ENCODE data around the gene FADS2. TPM values are rescaled to one million over a fixed set of nuclear protein-coding genes. Genes with fewer than 3 reads are reported as not detected.

FADS2 gene
- total RNA-seq, 1 experiment from 2014 or later = not detected

Small RNA genes within 50 kb of the gene (small RNA-seq; reads per million reads assigned to genes)
- not detected for gene MIR6746

Other genes with a start within 250 kb of the FADS2 start
- 13.2 and 14.8 TPM in 2 replicates for gene SYT7, start 247.2 kb upstream of the FADS2 start, total RNA-seq (2014; rRNA removed; shearing (Covaris generic))
- 9.2 and 9.7 TPM in 2 replicates for gene DAGLA, start 147.9 kb upstream of the FADS2 start, total RNA-seq (2014; rRNA removed; shearing (Covaris generic))
- 70.1 and 105 TPM in 2 replicates for gene MYRF, start 75.7 kb upstream of the FADS2 start, total RNA-seq (2014; rRNA removed; shearing (Covaris generic))
- 113 and 120 TPM in 2 replicates for gene TMEM258, start 35.7 kb upstream of the FADS2 start, total RNA-seq (2014; rRNA removed; shearing (Covaris generic))
- 137 and 147 TPM in 2 replicates for gene FEN1, start 35.4 kb upstream of the FADS2 start, total RNA-seq (2014; rRNA removed; shearing (Covaris generic))
- gene FADS1, start 11.3 kb upstream of the FADS2 start, total RNA-seq (2014; rRNA removed; shearing (Covaris generic)) = 1.9 and 9.4 TPM in 2 replicates
- gene FADS3, start 63.2 kb downstream of the FADS2 start, total RNA-seq (2014; rRNA removed; shearing (Covaris generic)) = 42.2 and 44.0 TPM in 2 replicates
- gene RAB3IL1, start 89.3 kb downstream of the FADS2 start, total RNA-seq (2014; rRNA removed; shearing (Covaris generic)) = 1.6 TPM in 1 of 2 replicates, not detected in the other
- gene BEST1, start 122.1 kb downstream of the FADS2 start, total RNA-seq (2014; rRNA removed; shearing (Covaris generic)) = 0.46 TPM in 1 of 2 replicates, not detected in the other
- 1,803 and 2,077 TPM in 2 replicates for gene FTH1, start 139.3 kb downstream of the FADS2 start, total RNA-seq (2014; rRNA removed; shearing (Covaris generic))

Data from HT-29 (cell line).